ENCODE data around the gene BABAM2.

BABAM2 gene

GRCh38 chr2:28375742-28376631, 485.5 kb downstream of the BABAM2 start:
- DNase-seq (ENCODE audit: low read depth in 2 of 2): no peak

GRCh38 chr2:28377195-28377816, 486.8 kb downstream of the BABAM2 start:
- DNase-seq (ENCODE audit: low read depth in 2 of 2): no peak

- DNase-seq (ENCODE audit: low read depth in 2 of 2): no peak
Measured at GRCh38 chr2:28377984-28378678, 487.6 kb downstream of the BABAM2 start.

- no peak for DNase-seq (ENCODE audit: low read depth in 2 of 2)
Measured at GRCh38 chr2:28378679-28379584, 488.4 kb downstream of the BABAM2 start.

- DNase-seq (ENCODE audit: low read depth in 2 of 2): no peak
Measured at GRCh38 chr2:28380219-28380618, 489.7 kb downstream of the BABAM2 start.

- DNase-seq (ENCODE audit: low read depth in 2 of 2): no peak
Measured at GRCh38 chr2:28381225-28382180, 491.0 kb downstream of the BABAM2 start.

- DNase-seq (ENCODE audit: low read depth in 2 of 2): no peak
Measured at GRCh38 chr2:28382755-28383154, 492.2 kb downstream of the BABAM2 start.

GRCh38 chr2:28387082-28387960, 496.8 kb downstream of the BABAM2 start:
- no peak for DNase-seq (ENCODE audit: low read depth in 2 of 2)

Data from stimulated activated CD4-positive, alpha-beta T cell treated with anti-CD3 and anti-CD28 coated beads, Interleukin-15, amount 100 ng/mL, for 48 hours (primary cell).